NB4 (cell line): ENCODE measurements around the gene FAM3C.

ENCODE experiments used
- DNase-seq: peaks from one replicate; pipeline ENCODE4 v3.0.0; 2010; ENCODE audit warnings: low read depth
- H3K4me3 ChIP-seq: one replicate; pipeline ENCODE4 v1.5.1; 2011; ENCODE audit warnings: mild to moderate bottlenecking, low read depth, low read length, moderate library complexity
- CTCF ChIP-seq: IDR thresholded peaks from one replicate; pipeline ENCODE4 v1.5.1; 2012; ENCODE audit warnings: low read depth, low read length
- MAX ChIP-seq: IDR thresholded peaks from 2 replicates; pipeline ENCODE4 v1.6.1; 2011; ENCODE audit warnings: low read depth, low read length
- MYC ChIP-seq: IDR thresholded peaks from 2 replicates; pipeline ENCODE4 v1.6.1; 2011; ENCODE audit warnings: low read depth, low read length
- POLR2A ChIP-seq: IDR thresholded peaks from 2 replicates; pipeline ENCODE4 v1.6.1; 2011; ENCODE audit warnings: mild to moderate bottlenecking; ENCODE audit not compliant: insufficient read length; ENCODE audit errors: extremely low read depth

The FAM3C gene

GRCh38 chr7:121301446-121302213 lies 94.5 kb downstream of the FAM3C start:
- DNase-seq = no peak
- H3K4me3 ChIP-seq = no peak overlapping the region
- no peak for TF ChIP-seq MYC
- no peak for TF ChIP-seq CTCF

GRCh38 chr7:121300685-121301420 lies 95.3 kb downstream of the FAM3C start:
- no peak for TF ChIP-seq MYC
- no peak for TF ChIP-seq CTCF
- TF ChIP-seq POLR2A = no peak
- TF ChIP-seq MAX = no peak
- no peak overlapping the region for H3K4me3 ChIP-seq
- no peak for DNase-seq
